A549 (cell line): ENCODE results near the gene QPCT. TPM values are rescaled to one million over a fixed set of nuclear protein-coding genes. Genes with fewer than 3 reads are reported as not detected.

Experiments used
- ATAC-seq, 2 experiments: fragments of 200-7000 bp in 1 of 2; fragments of >200 bp in 1 of 2; cut with Nextera tagmentation in 1 of 2; cut with Tn5 transposase in 1 of 2; 3 replicates each; pipeline versions ENCODE4 v1.8.0 to v1.9.1; 2018 to 2020; ENCODE audit warnings: mild to moderate bottlenecking in 1 of 2, moderate library complexity in 1 of 2
- CTCF ChIA-PET: fragments of 300-600 bp; sonication (Branson Sonifier 250); formaldehyde crosslinking; extraction: SDS; loops from one replicate; lab custom pipeline; 2021; ENCODE audit warnings: antibody characterized with exemption, inconsistent platforms; lab: Yijun Ruan, JAX
- POLR2A ChIA-PET: fragments of 350-600 bp; formaldehyde crosslinking; extraction: SDS; loops from one replicate; lab custom pipeline; 2021; ENCODE audit warnings: antibody characterized with exemption, inconsistent platforms; lab: Yijun Ruan, JAX
- DNase-seq, 2 experiments: peaks; one replicate each; pipeline versions ENCODE4 v3.0.0 to v3.0.0-alpha.2; 2011 to 2016; ENCODE audit warnings: low read depth in 1 of 2, low spot score in 1 of 2
- FAIRE-seq: peaks from 2 replicates; lab custom pipeline; 2011; peaks lifted over from hg19 to GRCh38; lab: Jason Lieb, UNC
- H3K27ac ChIP-seq, 2 experiments: fragments of >200 bp; sonication (Bioruptor Twin); formaldehyde crosslinking; 3 replicates each; pipeline ENCODE4 v1.5.1; 2016 to 2017
- H3K4me1 ChIP-seq: fragments of >200 bp; sonication (Bioruptor Twin); formaldehyde crosslinking; 3 replicates; pipeline ENCODE4 v1.6.1; 2016
- H3K4me2 ChIP-seq: fragments of >200 bp; sonication (Bioruptor Twin); formaldehyde crosslinking; 3 replicates; pipeline ENCODE4 v1.6.1; 2016
- H3K4me3 ChIP-seq: fragments of >200 bp; sonication (Bioruptor Twin); formaldehyde crosslinking; 3 replicates; pipeline ENCODE4 v1.5.1; 2016
- H3K9me3 ChIP-seq: fragments of >200 bp; sonication (Bioruptor Twin); formaldehyde crosslinking; 3 replicates; pipeline ENCODE4 v1.6.1; 2016
- CBX8 ChIP-seq: fragments of 200-600 bp; sonication (generic); IDR thresholded peaks from 2 replicates; pipeline ENCODE4 v1.6.1; 2016
- CHD4 ChIP-seq: fragments of 200-600 bp; sonication (generic); IDR thresholded peaks from 2 replicates; pipeline ENCODE4 v1.6.1; 2016; ENCODE audit warnings: antibody characterized with exemption, mild to moderate bottlenecking, borderline replicate concordance
- FOSL2 ChIP-seq, 2 experiments: fragments of 450-650 bp in 1 of 2; fragments of >200 bp in 1 of 2; sonication (Bioruptor Twin) in 1 of 2; formaldehyde crosslinking; IDR thresholded peaks; 2 replicates each; pipeline versions ENCODE4 v1.5.0 to v1.6.1; 2016 to 2020; ENCODE audit warnings: mild to moderate bottlenecking in 1 of 2, moderate library complexity in 1 of 2
- HEYL ChIP-seq: fragments of 250-450 bp; sonication (Bioruptor Pico); IDR thresholded peaks from 2 replicates; pipeline ENCODE4 v1.8.0; 2021; ENCODE audit warnings: mild to moderate bottlenecking, moderate library complexity
- JUN ChIP-seq, 2 experiments: fragments of >200 bp; sonication (Bioruptor Twin); formaldehyde crosslinking; IDR thresholded peaks; 2 replicates in 1 of 2; 3 replicates in 1 of 2; pipeline ENCODE4 v1.6.1; 2016 to 2017
- MAFK ChIP-seq: fragments of 450-650 bp; IDR thresholded peaks from 2 replicates; pipeline ENCODE4 v1.6.1; 2014; ENCODE audit not compliant: partially characterized antibody
- MAZ ChIP-seq: fragments of 150-350 bp; IDR thresholded peaks from 2 replicates; pipeline ENCODE4 v1.6.1; 2014; ENCODE audit warnings: antibody characterized with exemption, low read depth, low read length, borderline replicate concordance
- PHF8 ChIP-seq: fragments of 200-600 bp; sonication (generic); IDR thresholded peaks from 2 replicates; pipeline ENCODE4 v1.6.1; 2016; ENCODE audit warnings: low read depth, mild to moderate bottlenecking, antibody characterized with exemption, moderate library complexity, borderline replicate concordance
- POLR2A ChIP-seq: IDR thresholded peaks from 2 replicates; pipeline ENCODE4 v1.6.1; 2012; ENCODE audit warnings: mild to moderate bottlenecking, low read length
- RAD21 ChIP-seq, 2 experiments: fragments of >200 bp in 1 of 2; sonication (Bioruptor Twin) in 1 of 2; formaldehyde crosslinking in 1 of 2; IDR thresholded peaks in 1 of 2; conservative IDR thresholded peaks in 1 of 2; 2 replicates in 1 of 2; 3 replicates in 1 of 2; pipeline ENCODE4 v1.6.1; 2012 to 2018; ENCODE audit warnings: inconsistent platforms in 1 of 2
- RCOR1 ChIP-seq: fragments of 150-350 bp; IDR thresholded peaks from 2 replicates; pipeline ENCODE4 v1.6.1; 2014; ENCODE audit warnings: antibody characterized with exemption, low read length, low read depth
- RFX5 ChIP-seq: fragments of 450-650 bp; IDR thresholded peaks from 2 replicates; pipeline ENCODE4 v1.7.1; 2014; ENCODE audit warnings: antibody characterized with exemption, mild to moderate bottlenecking, moderate library complexity
- SMC3 ChIP-seq: fragments of >200 bp; sonication (Bioruptor Twin); formaldehyde crosslinking; IDR thresholded peaks from 3 replicates; pipeline ENCODE4 v1.6.1; 2018; ENCODE audit warnings: inconsistent platforms
- SREBF2 ChIP-seq: fragments of 450-650 bp; IDR thresholded peaks from 2 replicates; pipeline ENCODE4 v1.6.1; 2014; ENCODE audit warnings: mild to moderate bottlenecking, moderate library complexity
- TP53 ChIP-seq: fragments of 250-450 bp; sonication (Bioruptor Pico); IDR thresholded peaks from 2 replicates; pipeline ENCODE4 v1.5.0; 2021; ENCODE audit warnings: mild to moderate bottlenecking, moderate library complexity
- ZC3H11A ChIP-seq: fragments of 450-650 bp; IDR thresholded peaks from 2 replicates; pipeline ENCODE4 v1.6.1; 2014; ENCODE audit warnings: antibody characterized with exemption, mild to moderate bottlenecking
- ZFP36 ChIP-seq: fragments of 450-650 bp; IDR thresholded peaks from 2 replicates; pipeline ENCODE4 v1.6.1; 2014; ENCODE audit warnings: borderline replicate concordance; ENCODE audit not compliant: partially characterized antibody
- WGBS: methylation state at CpG from one replicate; pipeline ENCODE4 v1.1.6; 2017; ENCODE audit errors: missing lambda C conversion rate; 5-methylcytosine and 5-hydroxymethylcytosine counted together
- polyA plus RNA-seq, 4 experiments: library from polyadenylated mRNA; depleted of rRNA in 3 of 4; stranded (reverse); fragments of >200 nt; fragmentation: RNase III in 1 of 4; extraction: RNeasy Plus Mini Kit Qiagen cat#74134 plus additional on column Dnase treatment in 1 of 4; gene quantifications; 2 replicates in 3 of 4; 3 replicates in 1 of 4; pipeline ENCODE4 v1.2.3, GENCODE V29; 2011 to 2017
- TF ChIP-seq, protein P1 (sequence below): fragments of 250-450 bp; sonication (Bioruptor Pico); IDR thresholded peaks from 2 replicates; pipeline ENCODE4 v1.5.0; 2020; ENCODE audit warnings: low read depth, mild to moderate bottlenecking, moderate library complexity
- TF ChIP-seq, protein P2 (sequence below): fragments of >200 bp; sonication (Bioruptor Twin); formaldehyde crosslinking; IDR thresholded peaks from 3 replicates; pipeline ENCODE4 v1.6.1; 2016
- TF ChIP-seq, protein P3 (sequence below): IDR thresholded peaks from 2 replicates; pipeline ENCODE4 v1.6.1; 2012
- TF ChIP-seq, protein P4 (sequence below): IDR thresholded peaks from 2 replicates; pipeline ENCODE4 v1.6.1; 2012
- TF ChIP-seq, protein P5 (sequence below): IDR thresholded peaks from 2 replicates; pipeline ENCODE4 v1.6.1; 2012; ENCODE audit warnings: low read depth, borderline replicate concordance
- TF ChIP-seq, protein P6 (sequence below): fragments of 200-600 bp; sonication (generic); IDR thresholded peaks from 2 replicates; pipeline ENCODE4 v1.6.1; 2016; ENCODE audit warnings: antibody characterized with exemption, mild to moderate bottlenecking, moderate library complexity
- TF ChIP-seq, protein P7 (sequence below): fragments of >200 bp; sonication (Bioruptor Twin); formaldehyde crosslinking; IDR thresholded peaks from 3 replicates; pipeline ENCODE4 v1.5.1; 2016

The QPCT gene
- polyA plus RNA-seq, 2 of the 4 experiments (the other 2 are of a cell fraction), result 20.0 to 42.7 TPM

DNA sequence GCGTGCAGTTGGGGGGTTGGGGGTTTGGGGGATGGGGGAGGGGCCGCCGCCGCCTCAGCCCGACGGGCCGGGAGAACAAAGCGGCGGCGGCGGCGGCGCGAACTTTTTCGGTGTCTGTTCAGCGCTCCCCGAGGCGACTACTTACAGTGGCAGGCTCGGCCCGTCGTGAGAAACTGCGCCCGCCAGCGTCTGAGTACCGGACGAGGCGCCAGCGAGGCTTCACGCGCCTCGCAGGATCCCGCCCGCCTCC is 20.0 kb upstream of the QPCT start:
- Histone ChIP-seq H3K4me2 (peak overlapping the region; percentile 72), H3K9me3 (no peaks in the 10 kb centered on the region)
- CTCF ChIA-PET, result interaction anchor here (1.0 to 2.6 kb wide), 5 partner anchors 15 to 72 kb away, joined by 3 to 9 read pairs (median 3); partner anchors contain the start of gene QPCT
- 0% methylated on average over 7 of the region's 33 CpGs for WGBS
- POLR2A ChIA-PET, result no interaction called here
- TF ChIP-seq HEYL (no peak), SREBF2 (no peak), POLR2A (peak; percentile 67), JUN (IDR thresholded peaks at IDR 0.05) (peak in 1 of 2 experiments; percentile 67; a peak in 2 of 5 replicates), RAD21 (conservative IDR thresholded peaks at IDR 0.05 in 1 of 2, IDR thresholded peaks at IDR 0.05 in 1 of 2) (no peak), MAFK (no peak), RCOR1 (no peak), CHD4 (no peak), TP53 (CRISPR knock-in tag) (no peak), MAZ (no peak), ZFP36 (no peak), ZC3H11A (no peak), SMC3 (0 out of 3 replicates have a peak, but pooled peaks have one; percentile 7)
- TF ChIP-seq, protein P1, sequence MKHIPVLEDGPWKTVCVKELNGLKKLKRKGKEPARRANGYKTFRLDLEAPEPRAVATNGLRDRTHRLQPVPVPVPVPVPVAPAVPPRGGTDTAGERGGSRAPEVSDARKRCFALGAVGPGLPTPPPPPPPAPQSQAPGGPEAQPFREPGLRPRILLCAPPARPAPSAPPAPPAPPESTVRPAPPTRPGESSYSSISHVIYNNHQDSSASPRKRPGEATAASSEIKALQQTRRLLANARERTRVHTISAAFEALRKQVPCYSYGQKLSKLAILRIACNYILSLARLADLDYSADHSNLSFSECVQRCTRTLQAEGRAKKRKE (CRISPR knock-in tag), result no peak
- TF ChIP-seq, protein P2, sequence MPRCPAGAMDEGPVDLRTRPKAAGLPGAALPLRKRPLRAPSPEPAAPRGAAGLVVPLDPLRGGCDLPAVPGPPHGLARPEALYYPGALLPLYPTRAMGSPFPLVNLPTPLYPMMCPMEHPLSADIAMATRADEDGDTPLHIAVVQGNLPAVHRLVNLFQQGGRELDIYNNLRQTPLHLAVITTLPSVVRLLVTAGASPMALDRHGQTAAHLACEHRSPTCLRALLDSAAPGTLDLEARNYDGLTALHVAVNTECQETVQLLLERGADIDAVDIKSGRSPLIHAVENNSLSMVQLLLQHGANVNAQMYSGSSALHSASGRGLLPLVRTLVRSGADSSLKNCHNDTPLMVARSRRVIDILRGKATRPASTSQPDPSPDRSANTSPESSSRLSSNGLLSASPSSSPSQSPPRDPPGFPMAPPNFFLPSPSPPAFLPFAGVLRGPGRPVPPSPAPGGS, result no peak
- TF ChIP-seq, protein P3, sequence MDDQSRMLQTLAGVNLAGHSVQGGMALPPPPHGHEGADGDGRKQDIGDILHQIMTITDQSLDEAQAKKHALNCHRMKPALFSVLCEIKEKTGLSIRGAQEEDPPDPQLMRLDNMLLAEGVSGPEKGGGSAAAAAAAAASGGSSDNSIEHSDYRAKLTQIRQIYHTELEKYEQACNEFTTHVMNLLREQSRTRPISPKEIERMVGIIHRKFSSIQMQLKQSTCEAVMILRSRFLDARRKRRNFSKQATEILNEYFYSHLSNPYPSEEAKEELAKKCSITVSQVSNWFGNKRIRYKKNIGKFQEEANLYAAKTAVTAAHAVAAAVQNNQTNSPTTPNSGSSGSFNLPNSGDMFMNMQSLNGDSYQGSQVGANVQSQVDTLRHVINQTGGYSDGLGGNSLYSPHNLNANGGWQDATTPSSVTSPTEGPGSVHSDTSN, result 0 out of 2 replicates have a peak, but pooled peaks have one; percentile 56
- TF ChIP-seq, protein P4, sequence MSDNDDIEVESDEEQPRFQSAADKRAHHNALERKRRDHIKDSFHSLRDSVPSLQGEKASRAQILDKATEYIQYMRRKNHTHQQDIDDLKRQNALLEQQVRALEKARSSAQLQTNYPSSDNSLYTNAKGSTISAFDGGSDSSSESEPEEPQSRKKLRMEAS, result peak; percentile 41
- TF ChIP-seq, protein P5, sequence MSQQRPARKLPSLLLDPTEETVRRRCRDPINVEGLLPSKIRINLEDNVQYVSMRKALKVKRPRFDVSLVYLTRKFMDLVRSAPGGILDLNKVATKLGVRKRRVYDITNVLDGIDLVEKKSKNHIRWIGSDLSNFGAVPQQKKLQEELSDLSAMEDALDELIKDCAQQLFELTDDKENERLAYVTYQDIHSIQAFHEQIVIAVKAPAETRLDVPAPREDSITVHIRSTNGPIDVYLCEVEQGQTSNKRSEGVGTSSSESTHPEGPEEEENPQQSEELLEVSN, result peak; percentile 70; the same call in 1 of the 2 replicates
- TF ChIP-seq, all 56 proteins: peak for 6
- ATAC-seq, result no peak; a peak in 1 of 6 replicates
- FAIRE-seq, result no peak
- no peak for DNase-seq
- Histone ChIP-seq H3K4me1 (peaks cover 9% of the 10 kb centered on the region), H3K4me3 (peak overlapping the region; percentile 71), H3K27ac (peak overlapping the region; percentile 81 to 95)

DNA sequence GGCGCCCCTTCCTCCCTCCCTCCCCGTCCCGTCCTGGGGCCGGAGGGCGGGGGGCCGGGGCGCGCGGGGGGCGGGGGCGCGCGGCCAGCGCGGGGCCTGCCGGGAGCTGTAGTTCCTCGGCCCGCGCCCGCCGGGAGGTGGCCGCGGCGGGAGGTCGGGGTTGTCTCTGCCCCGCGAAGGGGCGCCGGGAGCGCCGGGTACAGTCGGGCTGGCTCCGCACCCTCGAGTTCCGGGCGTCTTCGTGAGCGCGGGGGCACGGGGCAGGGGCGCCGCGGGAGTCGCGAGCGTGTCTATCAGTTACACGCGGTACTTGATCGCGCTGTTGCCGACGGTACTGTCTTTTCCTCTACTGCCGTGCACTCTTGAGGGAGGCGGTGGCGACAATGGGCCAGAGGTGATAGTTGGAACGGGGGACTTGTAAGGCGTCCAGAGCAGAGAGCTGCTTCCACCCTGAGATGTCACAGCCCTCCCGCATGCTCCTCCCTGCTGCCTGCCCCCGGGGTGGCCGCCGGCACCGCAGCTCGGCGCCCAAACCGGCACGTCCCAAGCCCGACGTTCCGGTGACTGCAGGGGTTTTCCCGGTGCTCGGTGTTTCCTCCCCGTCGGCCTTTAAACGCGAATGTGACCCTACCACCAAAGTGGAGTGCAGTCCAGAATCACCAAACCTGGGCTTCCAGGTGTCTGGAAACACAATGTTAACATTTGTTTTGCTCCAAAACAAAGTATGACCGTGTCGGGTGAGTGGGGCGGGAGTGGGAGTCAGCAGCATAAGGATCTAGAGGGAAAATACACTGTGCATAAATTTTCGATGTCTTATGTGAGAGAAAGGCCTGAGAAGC is 19.4 kb upstream of the QPCT start, which contains the start of gene PRKD3:
Gene PRKD3, minus strand, starts transcription at position 48 of the 839 bp plus-strand sequence. CDS start 8,309 bp downstream, outside the sequence.
- peak; percentile 88 to 91 for ATAC-seq
- Histone ChIP-seq H3K9me3 (no peaks in the 10 kb centered on the region), H3K27ac (peak within 1 kb of the TSS; percentile 81 to 95), H3K4me2 (peak within 1 kb of the TSS; percentile 72), H3K4me1 (peaks cover 9% of the 10 kb centered on the region), H3K4me3 (peak within 1 kb of the TSS; percentile 71)
- DNase-seq, result peak; percentile 55 to 66
- FAIRE-seq, result no peak
- ChIA-PET POLR2A (no interaction called here), CTCF (interaction anchor here (0.6 to 2.6 kb wide), 7 partner anchors 11 to 552 kb away, joined by 3 to 9 read pairs (median 3); partner anchors contain the start of gene QPCT)
- WGBS, result 3% methylated on average over 42 of the region's 79 CpGs
- TF ChIP-seq FOSL2 (IDR thresholded peaks at IDR 0.05) (no peak), FOSL2 (CRISPR knock-in tag; IDR thresholded peaks at IDR 0.05) (no peak), CBX8 (no peak), PHF8 (peak; percentile 74; the same call in 1 of the 2 replicates), JUN (IDR thresholded peaks at IDR 0.05) (peak in 1 of 2 experiments; percentile 30; a peak in 1 of 5 replicates), RFX5 (no peak), RAD21 (conservative IDR thresholded peaks at IDR 0.05 in 1 of 2, IDR thresholded peaks at IDR 0.05 in 1 of 2) (no peak)
- TF ChIP-seq, protein P6, sequence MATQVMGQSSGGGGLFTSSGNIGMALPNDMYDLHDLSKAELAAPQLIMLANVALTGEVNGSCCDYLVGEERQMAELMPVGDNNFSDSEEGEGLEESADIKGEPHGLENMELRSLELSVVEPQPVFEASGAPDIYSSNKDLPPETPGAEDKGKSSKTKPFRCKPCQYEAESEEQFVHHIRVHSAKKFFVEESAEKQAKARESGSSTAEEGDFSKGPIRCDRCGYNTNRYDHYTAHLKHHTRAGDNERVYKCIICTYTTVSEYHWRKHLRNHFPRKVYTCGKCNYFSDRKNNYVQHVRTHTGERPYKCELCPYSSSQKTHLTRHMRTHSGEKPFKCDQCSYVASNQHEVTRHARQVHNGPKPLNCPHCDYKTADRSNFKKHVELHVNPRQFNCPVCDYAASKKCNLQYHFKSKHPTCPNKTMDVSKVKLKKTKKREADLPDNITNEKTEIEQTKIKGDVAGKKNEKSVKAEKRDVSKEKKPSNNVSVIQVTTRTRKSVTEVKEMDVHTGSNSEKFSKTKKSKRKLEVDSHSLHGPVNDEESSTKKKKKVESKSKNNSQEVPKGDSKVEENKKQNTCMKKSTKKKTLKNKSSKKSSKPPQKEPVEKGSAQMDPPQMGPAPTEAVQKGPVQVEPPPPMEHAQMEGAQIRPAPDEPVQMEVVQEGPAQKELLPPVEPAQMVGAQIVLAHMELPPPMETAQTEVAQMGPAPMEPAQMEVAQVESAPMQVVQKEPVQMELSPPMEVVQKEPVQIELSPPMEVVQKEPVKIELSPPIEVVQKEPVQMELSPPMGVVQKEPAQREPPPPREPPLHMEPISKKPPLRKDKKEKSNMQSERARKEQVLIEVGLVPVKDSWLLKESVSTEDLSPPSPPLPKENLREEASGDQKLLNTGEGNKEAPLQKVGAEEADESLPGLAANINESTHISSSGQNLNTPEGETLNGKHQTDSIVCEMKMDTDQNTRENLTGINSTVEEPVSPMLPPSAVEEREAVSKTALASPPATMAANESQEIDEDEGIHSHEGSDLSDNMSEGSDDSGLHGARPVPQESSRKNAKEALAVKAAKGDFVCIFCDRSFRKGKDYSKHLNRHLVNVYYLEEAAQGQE, result no peak
- TF ChIP-seq, protein P5, result peak; percentile 14; the same call in 1 of the 2 replicates
- TF ChIP-seq, protein P7, sequence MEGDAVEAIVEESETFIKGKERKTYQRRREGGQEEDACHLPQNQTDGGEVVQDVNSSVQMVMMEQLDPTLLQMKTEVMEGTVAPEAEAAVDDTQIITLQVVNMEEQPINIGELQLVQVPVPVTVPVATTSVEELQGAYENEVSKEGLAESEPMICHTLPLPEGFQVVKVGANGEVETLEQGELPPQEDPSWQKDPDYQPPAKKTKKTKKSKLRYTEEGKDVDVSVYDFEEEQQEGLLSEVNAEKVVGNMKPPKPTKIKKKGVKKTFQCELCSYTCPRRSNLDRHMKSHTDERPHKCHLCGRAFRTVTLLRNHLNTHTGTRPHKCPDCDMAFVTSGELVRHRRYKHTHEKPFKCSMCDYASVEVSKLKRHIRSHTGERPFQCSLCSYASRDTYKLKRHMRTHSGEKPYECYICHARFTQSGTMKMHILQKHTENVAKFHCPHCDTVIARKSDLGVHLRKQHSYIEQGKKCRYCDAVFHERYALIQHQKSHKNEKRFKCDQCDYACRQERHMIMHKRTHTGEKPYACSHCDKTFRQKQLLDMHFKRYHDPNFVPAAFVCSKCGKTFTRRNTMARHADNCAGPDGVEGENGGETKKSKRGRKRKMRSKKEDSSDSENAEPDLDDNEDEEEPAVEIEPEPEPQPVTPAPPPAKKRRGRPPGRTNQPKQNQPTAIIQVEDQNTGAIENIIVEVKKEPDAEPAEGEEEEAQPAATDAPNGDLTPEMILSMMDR, result no peak
